Ascending aorta (tissue), 2 donors: ENCODE results near the gene POC5. TPM values are rescaled to one million over a fixed set of nuclear protein-coding genes. Genes with fewer than 3 reads are reported as not detected.

Experiments used
- DNase-seq, 2 donors: peaks; one replicate each; pipeline ENCODE4 v3.0.0-alpha.2; 2019; ENCODE audit warnings: low spot score in 2 of 2
- H3K27ac ChIP-seq, 2 donors: fragments of 200-600 bp; sonication (generic); one replicate each; pipeline ENCODE4 v1.5.1; 2016 to 2017; ENCODE audit warnings: mild to moderate bottlenecking in 1 of 2
- H3K27me3 ChIP-seq: fragments of 200-600 bp; sonication (generic); one replicate; pipeline ENCODE4 v1.5.1; 2017
- H3K36me3 ChIP-seq, 2 donors: fragments of 200-600 bp; sonication (generic); one replicate each; pipeline ENCODE4 v1.5.1; 2016
- H3K4me1 ChIP-seq, 2 donors: fragments of 200-600 bp; sonication (generic); one replicate each; pipeline ENCODE4 v1.5.1; 2016 to 2017; ENCODE audit warnings: mild to moderate bottlenecking in 1 of 2
- H3K4me3 ChIP-seq, 2 donors: fragments of 200-600 bp; sonication (generic); one replicate each; pipeline ENCODE4 v1.5.1; 2016 to 2017; ENCODE audit warnings: mild to moderate bottlenecking in 1 of 2
- H3K9me3 ChIP-seq, 2 donors: fragments of 200-600 bp; sonication (generic); one replicate each; pipeline ENCODE4 v1.5.1; 2016
- intact Hi-C: fragments of 100-400 bp; cut with DNase I; formaldehyde crosslinking; loops from one replicate; pipeline ENCODE4 v1.15.1; 2023
- total RNA-seq: library from RNA; depleted of rRNA; stranded (reverse); fragments of >200 nt; gene quantifications from one replicate; pipeline ENCODE4 v1.1.0, GENCODE V29; 2016
- TF ChIP-seq, protein P1 (sequence below), 3 experiments: fragments of 200-600 bp in 2 of 3; fragments of 450-650 bp in 1 of 3; sonication (generic) in 2 of 3; IDR thresholded peaks; one replicate each; pipeline ENCODE4 v1.5.1; 2016 to 2019; ENCODE audit warnings: antibody characterized with exemption in 3 of 3, mild to moderate bottlenecking in 1 of 3, moderate library complexity in 1 of 3

POC5 gene
- total RNA-seq, 1 donor from 2014 or later = 5.3 TPM

DNA sequence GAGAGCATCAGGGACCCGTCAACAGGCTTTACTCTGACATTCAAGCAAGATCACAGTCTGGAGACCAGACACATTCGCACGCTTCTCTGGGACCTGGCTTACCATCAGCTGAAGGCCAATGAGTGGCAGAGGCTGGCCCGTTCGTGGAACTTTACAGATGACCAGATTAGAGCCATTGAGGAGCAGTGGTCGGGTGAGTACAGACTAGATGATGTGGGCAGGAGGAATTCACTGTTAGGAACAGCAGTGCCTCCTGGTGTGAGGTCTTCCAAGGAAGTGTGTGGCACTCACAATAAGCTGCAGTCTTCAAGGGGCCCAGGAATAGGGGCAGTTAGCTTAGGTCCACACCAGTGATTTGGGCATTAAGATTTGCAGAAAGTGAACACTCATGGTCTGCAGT is 50.4 kb downstream of the POC5 start:
- H3K27me3 ChIP-seq = no peaks in the 10 kb centered on the region
- H3K4me3 ChIP-seq = no peak overlapping the region
- H3K4me1 ChIP-seq = no peaks in the 10 kb centered on the region
- no peaks in the 10 kb centered on the region for H3K36me3 ChIP-seq
- H3K27ac ChIP-seq = no peak overlapping the region
- intact Hi-C loops = no loop called here
- DNase-seq = no peak
- H3K9me3 ChIP-seq = no peaks in the 10 kb centered on the region
- TF ChIP-seq, protein P1, sequence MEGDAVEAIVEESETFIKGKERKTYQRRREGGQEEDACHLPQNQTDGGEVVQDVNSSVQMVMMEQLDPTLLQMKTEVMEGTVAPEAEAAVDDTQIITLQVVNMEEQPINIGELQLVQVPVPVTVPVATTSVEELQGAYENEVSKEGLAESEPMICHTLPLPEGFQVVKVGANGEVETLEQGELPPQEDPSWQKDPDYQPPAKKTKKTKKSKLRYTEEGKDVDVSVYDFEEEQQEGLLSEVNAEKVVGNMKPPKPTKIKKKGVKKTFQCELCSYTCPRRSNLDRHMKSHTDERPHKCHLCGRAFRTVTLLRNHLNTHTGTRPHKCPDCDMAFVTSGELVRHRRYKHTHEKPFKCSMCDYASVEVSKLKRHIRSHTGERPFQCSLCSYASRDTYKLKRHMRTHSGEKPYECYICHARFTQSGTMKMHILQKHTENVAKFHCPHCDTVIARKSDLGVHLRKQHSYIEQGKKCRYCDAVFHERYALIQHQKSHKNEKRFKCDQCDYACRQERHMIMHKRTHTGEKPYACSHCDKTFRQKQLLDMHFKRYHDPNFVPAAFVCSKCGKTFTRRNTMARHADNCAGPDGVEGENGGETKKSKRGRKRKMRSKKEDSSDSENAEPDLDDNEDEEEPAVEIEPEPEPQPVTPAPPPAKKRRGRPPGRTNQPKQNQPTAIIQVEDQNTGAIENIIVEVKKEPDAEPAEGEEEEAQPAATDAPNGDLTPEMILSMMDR (IDR thresholded peaks at IDR 0.05) = no peak

DNA sequence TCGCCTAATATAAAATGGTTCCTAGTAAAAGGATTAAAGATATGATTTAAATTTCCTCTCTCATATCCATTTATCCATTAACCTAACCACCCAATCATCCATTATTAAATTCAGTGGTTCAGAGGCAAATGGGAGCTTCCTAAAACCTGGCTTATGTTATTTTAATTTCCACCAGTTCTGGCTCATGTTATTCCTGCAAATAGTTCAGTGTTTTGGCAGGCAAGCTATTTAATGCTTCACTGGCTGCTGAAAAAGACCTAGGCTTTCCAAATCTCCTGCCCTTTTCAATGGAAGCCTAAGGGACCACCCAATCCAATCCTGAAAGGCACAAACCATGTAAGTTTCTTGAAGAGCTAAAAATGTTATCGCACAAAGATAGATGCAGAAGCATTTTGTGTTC is 52.3 kb downstream of the POC5 start:
- H3K4me3 ChIP-seq = no peak overlapping the region
- H3K9me3 ChIP-seq = no peaks in the 10 kb centered on the region
- H3K27ac ChIP-seq = no peak overlapping the region
- no peaks in the 10 kb centered on the region for H3K4me1 ChIP-seq
- H3K27me3 ChIP-seq = no peaks in the 10 kb centered on the region
- intact Hi-C loops = no loop called here
- DNase-seq = no peak
- TF ChIP-seq, protein P1 (IDR thresholded peaks at IDR 0.05) = no peak
- H3K36me3 ChIP-seq = no peaks in the 10 kb centered on the region

DNA sequence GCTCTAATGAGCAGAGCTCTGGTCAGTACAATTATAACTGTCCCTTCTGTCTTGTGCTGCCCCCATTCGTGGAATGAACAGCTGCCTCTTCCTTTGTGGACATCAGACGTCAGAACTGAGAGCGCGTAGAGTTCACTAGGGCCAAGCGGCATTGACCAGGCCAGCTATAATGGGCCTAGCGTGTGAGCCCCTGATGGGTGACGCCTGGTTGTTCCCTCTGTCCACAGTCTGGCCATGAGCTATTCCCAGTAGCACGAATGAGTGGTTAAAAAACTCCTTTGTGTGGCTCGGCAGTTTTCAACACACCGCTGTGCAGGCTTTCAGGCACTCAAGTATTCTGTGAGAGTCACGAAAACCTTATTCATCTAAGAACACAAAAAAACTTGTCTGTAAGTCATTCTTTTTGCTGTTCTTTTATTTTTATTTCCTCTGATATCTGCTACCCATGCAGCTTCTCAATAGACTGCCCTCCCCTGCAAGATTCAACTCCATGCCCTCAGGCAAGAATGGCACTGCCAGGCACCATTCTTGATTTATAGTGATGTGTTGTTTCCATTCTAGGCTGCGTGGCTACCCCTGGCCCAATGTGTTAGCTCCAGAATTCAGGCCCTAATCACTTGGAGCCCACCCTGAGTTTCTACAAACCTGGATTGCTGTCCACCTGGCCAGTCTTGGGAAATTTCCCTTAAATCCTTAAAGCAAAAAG is 53.5 kb downstream of the POC5 start:
- no peaks in the 10 kb centered on the region for H3K36me3 ChIP-seq
- no peaks in the 10 kb centered on the region for H3K4me1 ChIP-seq
- intact Hi-C loops = no loop called here
- H3K27me3 ChIP-seq = no peaks in the 10 kb centered on the region
- DNase-seq = no peak
- no peak overlapping the region for H3K4me3 ChIP-seq
- TF ChIP-seq, protein P1 (IDR thresholded peaks at IDR 0.05) = no peak
- no peaks in the 10 kb centered on the region for H3K9me3 ChIP-seq
- no peak overlapping the region for H3K27ac ChIP-seq

DNA sequence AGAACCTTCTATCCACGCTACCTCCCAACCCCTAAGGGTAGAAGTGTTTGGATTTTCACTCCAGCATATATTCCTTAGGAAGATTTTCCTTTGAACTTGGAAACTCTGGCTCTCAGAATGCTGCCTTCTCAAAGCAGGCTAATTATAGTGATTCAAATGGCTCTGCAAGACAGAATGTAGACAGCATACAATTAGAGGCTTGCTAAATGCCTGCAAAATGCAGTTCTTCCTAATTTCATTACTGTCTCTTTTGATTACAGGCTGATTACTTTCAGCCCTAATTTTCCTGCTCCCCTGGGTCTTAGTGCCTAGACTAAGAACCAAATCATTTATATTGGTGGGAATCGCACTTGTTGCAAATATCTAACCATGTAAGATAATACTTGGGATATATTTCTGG is 55.2 kb downstream of the POC5 start:
- no peak overlapping the region for H3K4me3 ChIP-seq
- H3K36me3 ChIP-seq = no peaks in the 10 kb centered on the region
- H3K27me3 ChIP-seq = no peaks in the 10 kb centered on the region
- H3K9me3 ChIP-seq = no peaks in the 10 kb centered on the region
- intact Hi-C loops = no loop called here
- H3K4me1 ChIP-seq = no peaks in the 10 kb centered on the region
- no peak for DNase-seq
- no peak overlapping the region for H3K27ac ChIP-seq
- TF ChIP-seq, protein P1 (IDR thresholded peaks at IDR 0.05) = no peak

DNA sequence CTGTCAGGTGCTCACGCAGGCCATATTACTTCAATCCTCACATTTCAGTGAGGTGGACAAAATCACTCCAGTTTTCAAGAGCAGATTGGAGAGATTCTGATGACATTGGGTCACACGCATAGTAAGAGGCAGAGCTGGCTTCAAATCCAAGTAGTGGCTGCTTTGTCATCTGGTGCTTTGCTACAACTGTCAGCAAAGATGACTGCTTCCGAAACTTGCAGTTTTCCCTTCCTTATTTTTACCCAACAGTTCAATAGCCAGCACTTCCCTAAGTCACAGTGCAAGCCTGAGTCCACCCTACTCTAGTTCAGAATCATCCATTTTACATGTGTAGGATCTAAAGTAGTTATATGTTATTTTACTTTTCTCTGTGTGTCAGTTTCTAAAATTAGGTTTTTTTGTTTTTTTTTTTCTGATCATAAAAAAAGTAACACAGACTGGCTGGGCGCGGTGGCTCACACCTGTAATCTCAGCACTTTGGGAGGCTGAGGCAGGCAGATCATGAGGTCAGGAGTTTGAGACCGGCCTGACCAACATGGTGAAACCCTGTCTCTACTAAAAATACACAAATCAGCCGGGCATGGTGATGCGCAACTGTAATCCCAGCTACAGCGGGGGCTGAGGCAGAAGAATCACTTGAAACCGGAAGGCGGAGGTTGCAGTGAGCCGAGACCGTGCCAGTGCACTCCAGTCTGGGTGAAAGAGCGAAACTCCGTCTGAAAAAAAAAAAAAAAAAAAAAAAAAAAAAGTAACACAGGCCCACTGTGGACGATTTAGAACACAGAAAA is 56.4 kb downstream of the POC5 start:
- intact Hi-C loops = no loop called here
- Histone ChIP-seq H3K27me3 (no peaks in the 10 kb centered on the region), H3K36me3 (no peaks in the 10 kb centered on the region), H3K4me1 (no peaks in the 10 kb centered on the region), H3K9me3 (no peaks in the 10 kb centered on the region), H3K4me3 (no peak overlapping the region), H3K27ac (no peak overlapping the region)
- TF ChIP-seq, protein P1 (IDR thresholded peaks at IDR 0.05) = no peak
- no peak for DNase-seq
